Measurements from ENCODE around the gene TRIM9.

The TRIM9 gene

GRCh38 chr14:51084962-51085361 lies 9.9 kb downstream of the TRIM9 start:
- in situ Hi-C loops (cut with HindIII; ENCODE audit: low pct_unique_long_range_greater_than_20kb, low sequenced_read_pairs): no loop called here
- DNase-seq (ENCODE audit: low read depth in 1 of 2, low spot score in 1 of 2): no peak
- no peak for TF ChIP-seq JUND (IDR thresholded peaks at IDR 0.05; ENCODE audit: low read depth)

- no peak for DNase-seq (ENCODE audit: low read depth in 1 of 2, low spot score in 1 of 2)
- in situ Hi-C loops (cut with HindIII; ENCODE audit: low pct_unique_long_range_greater_than_20kb, low sequenced_read_pairs): no loop called here
These were observed 10.4 kb downstream of the TRIM9 start for GRCh38 chr14:51084507-51084906.

GRCh38 chr14:51082349-51082748 lies 12.6 kb downstream of the TRIM9 start:
- in situ Hi-C loops (cut with HindIII; ENCODE audit: low pct_unique_long_range_greater_than_20kb, low sequenced_read_pairs): no loop called here
- TF ChIP-seq JUND (IDR thresholded peaks at IDR 0.05; ENCODE audit: low read depth): no peak

More at GRCh38 chr14:51084507-51084906, 10.4 kb downstream of the TRIM9 start:
- TF ChIP-seq JUND (IDR thresholded peaks at IDR 0.05; ENCODE audit: low read depth): no peak

GRCh38 chr14:51081712-51082111 lies 13.2 kb downstream of the TRIM9 start:
- in situ Hi-C loops (cut with HindIII; ENCODE audit: low pct_unique_long_range_greater_than_20kb, low sequenced_read_pairs): no loop called here
- TF ChIP-seq JUND (IDR thresholded peaks at IDR 0.05; ENCODE audit: low read depth): no peak

More at GRCh38 chr14:51082349-51082748, 12.6 kb downstream of the TRIM9 start:
- DNase-seq (ENCODE audit: low read depth in 1 of 2, low spot score in 1 of 2): no peak

GRCh38 chr14:51081209-51081608 lies 13.7 kb downstream of the TRIM9 start:
- no peak for DNase-seq (ENCODE audit: low read depth in 1 of 2, low spot score in 1 of 2)
- TF ChIP-seq JUND (IDR thresholded peaks at IDR 0.05; ENCODE audit: low read depth): no peak
- in situ Hi-C loops (cut with HindIII; ENCODE audit: low pct_unique_long_range_greater_than_20kb, low sequenced_read_pairs): no loop called here

More at GRCh38 chr14:51081712-51082111, 13.2 kb downstream of the TRIM9 start:
- no peak for DNase-seq (ENCODE audit: low read depth in 1 of 2, low spot score in 1 of 2)

- no peak for TF ChIP-seq JUND (IDR thresholded peaks at IDR 0.05; ENCODE audit: low read depth)
- no peak for DNase-seq (ENCODE audit: low read depth in 1 of 2, low spot score in 1 of 2)
- in situ Hi-C loops (cut with HindIII; ENCODE audit: low pct_unique_long_range_greater_than_20kb, low sequenced_read_pairs): no loop called here
These were observed 14.3 kb downstream of the TRIM9 start for GRCh38 chr14:51080645-51081044.

- in situ Hi-C loops (cut with HindIII; ENCODE audit: low pct_unique_long_range_greater_than_20kb, low sequenced_read_pairs): no loop called here
- peak in 1 of 2 experiments; percentile 68 for DNase-seq (ENCODE audit: low read depth in 1 of 2, low spot score in 1 of 2)
- no peak for TF ChIP-seq JUND (IDR thresholded peaks at IDR 0.05; ENCODE audit: low read depth)
These were observed 15.4 kb downstream of the TRIM9 start for GRCh38 chr14:51079489-51079888.

GRCh38 chr14:51079085-51079484 lies 15.8 kb downstream of the TRIM9 start:
- no peak for TF ChIP-seq JUND (IDR thresholded peaks at IDR 0.05; ENCODE audit: low read depth)
- in situ Hi-C loops (cut with HindIII; ENCODE audit: low pct_unique_long_range_greater_than_20kb, low sequenced_read_pairs): no loop called here
- DNase-seq (ENCODE audit: low read depth in 1 of 2, low spot score in 1 of 2): no peak

- TF ChIP-seq JUND (IDR thresholded peaks at IDR 0.05; ENCODE audit: low read depth): no peak
- in situ Hi-C loops (cut with HindIII; ENCODE audit: low pct_unique_long_range_greater_than_20kb, low sequenced_read_pairs): no loop called here
These were observed 20.1 kb downstream of the TRIM9 start for GRCh38 chr14:51074701-51075385.

GRCh38 chr14:51073731-51074130 lies 21.2 kb downstream of the TRIM9 start:
- TF ChIP-seq JUND (IDR thresholded peaks at IDR 0.05; ENCODE audit: low read depth): no peak
- no peak for DNase-seq (ENCODE audit: low read depth in 1 of 2, low spot score in 1 of 2)
- in situ Hi-C loops (cut with HindIII; ENCODE audit: low pct_unique_long_range_greater_than_20kb, low sequenced_read_pairs): no loop called here

More at GRCh38 chr14:51074701-51075385, 20.1 kb downstream of the TRIM9 start:
- no peak for DNase-seq (ENCODE audit: low read depth in 1 of 2, low spot score in 1 of 2)

GRCh38 chr14:51072976-51073375 lies 21.9 kb downstream of the TRIM9 start:
- TF ChIP-seq JUND (IDR thresholded peaks at IDR 0.05; ENCODE audit: low read depth): no peak
- in situ Hi-C loops (cut with HindIII; ENCODE audit: low pct_unique_long_range_greater_than_20kb, low sequenced_read_pairs): no loop called here
- DNase-seq (ENCODE audit: low read depth in 1 of 2, low spot score in 1 of 2): no peak

GRCh38 chr14:51071857-51072256 lies 23.0 kb downstream of the TRIM9 start:
- in situ Hi-C loops (cut with HindIII; ENCODE audit: low pct_unique_long_range_greater_than_20kb, low sequenced_read_pairs): no loop called here
- DNase-seq (ENCODE audit: low read depth in 1 of 2, low spot score in 1 of 2): peak in 1 of 2 experiments; percentile 28
- TF ChIP-seq JUND (IDR thresholded peaks at IDR 0.05; ENCODE audit: low read depth): no peak

- no peak for DNase-seq (ENCODE audit: low read depth in 1 of 2, low spot score in 1 of 2)
- no peak for TF ChIP-seq JUND (IDR thresholded peaks at IDR 0.05; ENCODE audit: low read depth)
- in situ Hi-C loops (cut with HindIII; ENCODE audit: low pct_unique_long_range_greater_than_20kb, low sequenced_read_pairs): no loop called here
These were observed 24.2 kb downstream of the TRIM9 start for GRCh38 chr14:51070726-51071125.

GRCh38 chr14:51069055-51069454 lies 25.9 kb downstream of the TRIM9 start:
- in situ Hi-C loops (cut with HindIII; ENCODE audit: low pct_unique_long_range_greater_than_20kb, low sequenced_read_pairs): no loop called here
- no peak for DNase-seq (ENCODE audit: low read depth in 1 of 2, low spot score in 1 of 2)
- TF ChIP-seq JUND (IDR thresholded peaks at IDR 0.05; ENCODE audit: low read depth): no peak
